GM12874 (cell line): ENCODE results near the gene IDNK.

Experiments used
- CTCF ChIP-seq: IDR thresholded peaks from 2 replicates; pipeline ENCODE4 v1.5.1; 2011; ENCODE audit warnings: low read depth, mild to moderate bottlenecking, control low read depth, low read length, moderate library complexity; ENCODE audit not compliant: insufficient read depth

Gene IDNK

DNA sequence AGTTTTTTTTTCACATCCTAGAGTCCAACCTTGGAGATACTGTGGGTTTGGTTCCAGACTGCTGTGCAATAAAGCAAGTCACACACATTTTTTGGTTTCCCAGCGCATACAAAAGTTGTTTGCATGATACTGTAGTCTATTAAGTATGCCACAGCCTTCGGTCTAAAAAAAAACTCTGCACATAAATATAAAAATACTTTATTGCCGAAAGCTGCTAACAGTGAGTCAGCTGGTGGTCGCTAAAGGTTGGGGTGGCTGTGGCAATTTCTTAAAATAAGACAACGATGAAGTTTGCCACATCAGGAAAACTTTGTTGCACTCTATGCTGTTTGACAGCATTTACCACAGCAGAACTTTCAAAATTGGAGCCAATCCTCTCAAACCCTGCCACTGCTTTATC lies 47.4 kb downstream of the IDNK start:
- TF ChIP-seq CTCF, result no peak

GRCh38 chr9:83671451-83671850 lies 48.5 kb downstream of the IDNK start:
- no peak for TF ChIP-seq CTCF

GRCh38 chr9:83675466-83675865 lies 52.5 kb downstream of the IDNK start:
- TF ChIP-seq CTCF, result no peak

GRCh38 chr9:83677596-83677995 lies 54.7 kb downstream of the IDNK start:
- no peak for TF ChIP-seq CTCF

DNA sequence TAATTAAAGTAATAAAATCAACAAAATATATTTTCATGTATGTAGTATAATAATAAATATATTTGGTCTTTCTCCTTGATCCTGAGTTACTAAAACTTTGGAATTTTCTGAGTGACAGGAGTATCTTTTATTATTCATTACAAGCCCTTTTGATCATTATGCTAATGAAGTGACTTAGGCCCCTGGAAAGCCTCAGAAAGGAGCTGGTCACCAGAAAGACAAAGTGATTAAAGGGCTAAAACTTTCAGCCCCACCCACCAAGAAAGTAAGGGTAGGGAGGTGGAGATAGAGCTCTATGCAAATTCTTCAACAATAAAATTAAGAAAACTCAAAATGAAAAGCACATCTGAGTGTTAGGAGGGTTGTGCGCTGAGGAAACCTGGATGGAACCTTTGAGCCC lies 57.3 kb downstream of the IDNK start:
- no peak for TF ChIP-seq CTCF

- no peak for TF ChIP-seq CTCF
Measured at GRCh38 chr9:83681490-83681889, 58.5 kb downstream of the IDNK start.

- TF ChIP-seq CTCF, result no peak
Measured at GRCh38 chr9:83688921-83689320, 66.0 kb downstream of the IDNK start.

DNA sequence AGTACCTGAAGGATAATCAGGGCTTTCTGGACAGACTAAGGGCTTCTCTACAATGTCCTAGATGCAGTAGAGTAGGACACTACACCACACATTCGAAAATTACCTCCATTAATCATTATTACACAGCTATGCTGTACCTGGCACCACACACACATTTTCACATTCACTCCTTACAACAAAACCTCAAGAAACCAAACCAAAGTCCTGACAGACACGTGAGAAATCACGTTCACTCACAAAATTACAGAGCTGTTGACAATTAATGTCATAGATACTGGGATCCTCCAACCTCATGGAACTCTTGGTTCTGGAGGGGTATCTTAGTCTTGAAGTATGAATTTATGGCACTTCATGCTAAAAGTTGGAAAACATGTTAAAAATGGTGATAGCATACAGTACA lies 68.5 kb downstream of the IDNK start:
- no peak for TF ChIP-seq CTCF
